GM12891 (cell line): ENCODE measurements around the gene CHPT1.

Experiments used
- POLR2A ChIP-seq: IDR thresholded peaks from 2 replicates; pipeline ENCODE4 v1.6.1; 2011; ENCODE audit warnings: low read depth, low read length, control low read depth
- POLR2AphosphoS5 ChIP-seq: IDR thresholded peaks from 2 replicates; pipeline ENCODE4 v1.6.1; 2011; ENCODE audit warnings: low read depth, low read length, control low read depth
- TAF1 ChIP-seq: IDR thresholded peaks from 2 replicates; pipeline ENCODE4 v1.6.1; 2011; ENCODE audit warnings: low read depth, low read length, control low read depth

- TF ChIP-seq POLR2AphosphoS5 (no peak), TAF1 (no peak), POLR2A (no peak)
Observed at GRCh38 chr12:101686176-101686575, 11.3 kb upstream of the CHPT1 start.
